ENCODE results near the gene MRTO4. TPM values are rescaled to one million over a fixed set of nuclear protein-coding genes. Genes with fewer than 3 reads are reported as not detected.
"Not testable (repeated sequence)": the region's sequence is repeated elsewhere in the genome, so short reads cannot be mapped to it uniquely, and the experiment has no call there.

MRTO4 gene
- total RNA-seq, result 10 to 100 TPM; 11.8 to 21.3 TPM
- long read RNA-seq, transcript MRTO4-201 (8 exons, 2,315 nt), result major isoform, 7 of 9 reads
- long read RNA-seq, partial matches to known transcripts, result 1 of 9 reads
- long read RNA-seq, other reads (novel, unspliced or antisense), result 1 of 9 reads

DNA sequence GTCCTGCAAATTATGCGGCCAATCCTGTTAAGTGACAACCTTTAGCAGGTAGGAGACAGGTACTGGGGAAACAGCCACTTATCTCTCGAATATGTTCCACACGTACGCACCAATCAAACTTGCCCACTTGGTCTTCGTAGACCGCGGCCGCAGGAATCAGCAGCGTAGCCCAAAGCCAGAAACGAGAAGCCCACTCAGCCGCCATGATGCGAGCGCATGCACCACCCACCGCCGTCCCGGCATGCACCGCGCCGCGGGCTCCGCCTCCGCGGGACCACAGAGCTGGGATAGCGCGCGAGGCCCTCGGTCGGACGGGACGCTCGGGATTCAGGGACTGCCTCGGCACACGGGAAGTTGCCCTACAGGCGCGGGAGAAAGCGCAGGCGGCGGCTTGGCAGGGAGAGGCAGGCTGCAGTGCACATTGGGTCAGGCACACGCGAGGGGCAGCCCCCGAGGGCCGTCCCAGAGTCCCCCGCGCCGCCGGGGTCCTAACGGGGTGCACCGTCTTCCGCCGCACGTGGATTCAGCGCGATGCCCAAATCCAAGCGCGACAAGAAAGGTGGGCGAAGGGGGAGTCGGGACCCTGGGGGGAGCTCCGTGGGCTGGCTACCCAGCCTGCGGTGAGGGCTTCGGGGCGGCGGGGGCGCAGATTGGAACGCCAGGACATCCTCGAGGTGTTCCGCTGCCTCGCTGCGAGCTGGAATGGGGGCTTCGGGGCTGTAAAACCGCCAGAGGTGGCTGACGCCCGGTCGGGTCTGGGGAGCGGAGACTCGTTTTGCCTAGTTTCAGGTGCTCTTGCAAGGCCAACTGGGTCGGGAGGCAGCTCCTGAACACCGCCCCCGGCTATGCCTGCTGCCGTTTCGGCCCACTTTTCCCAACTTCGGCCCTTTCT is at the start of gene MRTO4, which contains the start of gene EMC1:
TSS of gene MRTO4 (plus strand) at position 501 of the 892 bp plus-strand sequence. CDS start at position 532, 31 bp downstream.
TSS of gene EMC1 (minus strand) at position 220 of the 892 bp plus-strand sequence. CDS start at position 205, 15 bp downstream.
- intact Hi-C loops (cut with DNase I), result loop anchor here in 1 of 2 donors (10.0 kb wide), 1 partner anchor 403 kb away; no protein-coding TSS in a partner anchor
- DNase-seq, result peak; percentile 91
- ATAC-seq, result peak; percentile 97 to 98

- intact Hi-C loops (cut with DNase I), result no loop called here
These were observed 49.2 kb upstream of the MRTO4 start for GRCh38 chr1:19202396-19202795.

GRCh38 chr1:19203440-19203839 is 48.2 kb upstream of the MRTO4 start:
- ATAC-seq (peak in 1 of 2 donors; percentile 88), DNase-seq (no peak)
- intact Hi-C loops (cut with DNase I), result no loop called here

More at GRCh38 chr1:19202396-19202795, 49.2 kb upstream of the MRTO4 start:
- no peak for DNase-seq
- no peak for ATAC-seq

DNA sequence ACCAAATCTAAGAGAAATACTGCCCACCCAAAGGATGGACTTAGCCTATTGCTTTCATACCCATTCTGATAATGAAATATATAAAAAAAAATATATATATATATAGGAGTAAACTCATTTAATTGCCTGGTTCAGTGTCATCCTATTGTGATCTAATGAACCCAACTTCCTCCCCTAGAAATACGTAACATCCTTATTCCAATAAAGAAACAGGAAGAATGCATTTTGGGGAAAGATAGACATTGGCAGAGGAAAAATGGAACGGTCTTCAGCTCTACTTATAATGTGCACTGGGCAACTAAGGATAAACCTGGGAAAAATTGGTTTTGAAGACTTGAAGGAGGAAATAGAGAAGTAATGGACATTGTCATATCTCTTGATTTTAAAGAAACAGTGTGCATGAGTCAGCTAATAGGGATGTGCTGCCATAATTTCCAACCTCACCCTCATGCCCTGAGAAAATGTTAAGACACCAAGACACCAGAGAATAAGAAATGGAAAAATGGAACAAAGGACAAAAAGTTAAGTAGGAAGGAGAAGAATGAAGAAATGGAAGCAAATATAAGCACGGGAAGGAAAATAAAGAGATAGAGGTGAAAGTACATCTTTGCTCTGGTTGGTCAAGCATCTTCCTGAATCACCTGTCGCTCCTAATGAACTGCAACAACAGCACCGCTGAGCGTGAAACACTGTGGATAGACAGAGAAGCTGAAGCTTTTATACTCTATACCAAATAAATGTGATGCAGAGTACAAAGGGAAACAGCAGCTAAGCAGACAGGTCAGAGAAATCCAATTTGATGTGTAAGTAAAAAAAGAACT is 46.9 kb upstream of the MRTO4 start:
- no peak for DNase-seq
- intact Hi-C loops (cut with DNase I), result no loop called here
- ATAC-seq, result no peak

DNA sequence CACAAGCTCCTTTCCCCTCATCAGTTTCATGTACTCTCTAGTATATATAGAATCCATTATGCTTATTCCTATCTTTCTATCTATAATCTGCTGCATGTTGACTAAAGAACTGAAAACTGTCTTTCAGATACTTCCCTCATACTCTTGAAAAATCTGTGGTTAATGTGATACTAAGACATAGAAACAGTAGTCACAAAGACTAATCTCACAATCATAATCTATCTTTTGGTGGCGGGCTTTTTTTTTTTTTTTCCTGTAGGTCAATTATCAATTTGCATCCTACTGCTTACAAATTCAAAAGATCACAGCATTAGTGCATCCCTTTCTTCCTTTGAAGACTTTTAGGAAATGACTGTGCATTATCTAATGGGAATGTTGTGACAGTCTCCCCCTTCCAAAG is 46.2 kb upstream of the MRTO4 start:
- ATAC-seq (no peak), DNase-seq (no peak)
- intact Hi-C loops (cut with DNase I), result no loop called here

- no peak for DNase-seq
- intact Hi-C loops (cut with DNase I), result no loop called here
- no peak for ATAC-seq
These were observed 45.8 kb upstream of the MRTO4 start for GRCh38 chr1:19205845-19206244.

DNA sequence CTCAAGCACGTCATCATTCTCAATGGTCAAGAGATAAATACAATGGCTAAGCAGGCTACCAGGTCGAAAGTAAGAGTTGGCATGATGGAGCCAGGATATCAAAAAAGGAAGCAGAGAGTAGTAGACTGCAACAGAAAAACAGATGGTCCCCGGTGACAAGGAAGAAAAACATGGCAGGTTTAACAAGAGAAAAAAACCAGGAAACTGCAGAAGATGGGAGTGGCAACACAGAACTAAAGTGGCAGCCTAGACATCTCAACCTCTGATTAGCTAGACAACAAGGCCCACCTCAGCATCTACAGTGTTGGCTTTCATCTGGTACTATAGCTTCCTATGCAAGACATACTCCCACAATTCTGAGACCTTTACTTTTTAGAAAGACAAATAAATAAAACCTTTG is 44.7 kb upstream of the MRTO4 start:
- DNase-seq (no peak), ATAC-seq (no peak)
- intact Hi-C loops (cut with DNase I), result no loop called here

- intact Hi-C loops (cut with DNase I), result no loop called here
- ATAC-seq (no peak), DNase-seq (no peak)
These were observed 42.7 kb upstream of the MRTO4 start for GRCh38 chr1:19208710-19209438.

GRCh38 chr1:19209439-19209989 is 42.1 kb upstream of the MRTO4 start:
- peak; percentile 47 to 60 for ATAC-seq
- intact Hi-C loops (cut with DNase I), result no loop called here
- peak; percentile 46 for DNase-seq

DNA sequence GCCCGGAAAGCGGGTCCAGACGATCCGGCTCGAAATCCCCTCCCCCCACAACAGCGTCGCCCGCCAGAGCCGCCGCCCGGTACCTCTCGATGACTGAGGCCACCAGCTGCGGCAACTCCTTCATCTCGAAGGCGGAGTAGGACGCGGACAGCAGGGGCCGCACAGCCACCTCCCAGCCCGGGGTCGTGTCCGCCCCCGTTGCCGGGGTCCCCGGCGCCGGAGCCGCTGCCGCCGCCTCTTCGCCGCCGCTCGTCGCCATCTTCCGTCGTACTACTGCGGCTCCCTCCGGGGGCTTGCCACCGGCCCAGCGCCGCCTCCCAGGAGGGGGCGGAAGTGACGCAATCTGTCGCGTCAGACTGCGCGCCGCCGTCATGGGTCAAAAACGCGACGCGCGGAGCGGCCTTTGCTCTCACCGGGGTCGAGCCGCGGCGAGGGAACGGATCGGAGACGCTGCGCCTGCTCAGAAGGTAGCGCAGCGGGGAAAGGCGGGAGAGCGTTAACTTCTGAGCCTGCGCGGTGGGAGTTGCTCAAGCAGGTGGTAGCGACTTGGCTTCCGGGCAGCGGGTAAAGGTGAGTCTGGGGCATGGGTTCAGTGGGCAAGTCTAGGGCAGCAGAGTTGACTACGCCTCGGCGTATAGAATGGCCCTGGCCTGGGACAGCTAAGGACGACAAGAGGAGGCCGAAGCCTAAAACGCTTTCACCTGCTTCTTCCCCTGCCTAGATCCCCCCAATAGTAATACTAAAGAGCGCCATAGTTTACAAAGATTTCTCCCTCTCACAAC is 41.4 kb upstream of the MRTO4 start, which contains the start of gene UBR4:
TSS of gene UBR4 (minus strand) at position 277 of the 782 bp plus-strand sequence. CDS start at position 259, 18 bp downstream.
- ATAC-seq, result peak; percentile 98 to 99
- intact Hi-C loops (cut with DNase I), result no loop called here
- DNase-seq, result peak; percentile 96

GRCh38 chr1:19210772-19211549 is 40.6 kb upstream of the MRTO4 start:
- intact Hi-C loops (cut with DNase I), result no loop called here
- ATAC-seq, result no peak
- no peak for DNase-seq

- no peak for DNase-seq
- no peak for ATAC-seq
- intact Hi-C loops (cut with DNase I), result no loop called here
These were observed 39.4 kb upstream of the MRTO4 start for GRCh38 chr1:19212167-19212566.

DNA sequence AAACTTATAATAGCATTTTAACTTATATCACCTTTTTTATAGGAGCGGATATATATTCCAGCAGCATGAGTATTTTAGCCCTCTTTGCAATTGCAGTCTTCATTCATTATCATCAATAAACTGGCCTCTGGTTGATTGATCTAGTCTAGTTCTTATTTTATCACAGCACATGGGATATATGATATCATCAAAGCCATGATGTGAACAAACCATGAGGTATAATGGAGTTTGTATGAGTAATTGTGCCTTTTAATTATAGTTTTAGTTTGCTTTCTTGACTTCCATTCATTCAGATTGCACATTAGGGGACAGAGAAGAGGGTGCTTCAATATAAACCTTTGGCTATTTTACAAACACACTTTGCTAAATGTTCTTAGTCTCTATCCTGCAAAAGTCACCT is 38.0 kb upstream of the MRTO4 start:
- DNase-seq (no peak), ATAC-seq (no peak)
- intact Hi-C loops (cut with DNase I), result no loop called here

GRCh38 chr1:19216585-19216984 is 35.0 kb upstream of the MRTO4 start:
- intact Hi-C loops (cut with DNase I); DNase-seq; ATAC-seq: not testable (repeated sequence)

DNA sequence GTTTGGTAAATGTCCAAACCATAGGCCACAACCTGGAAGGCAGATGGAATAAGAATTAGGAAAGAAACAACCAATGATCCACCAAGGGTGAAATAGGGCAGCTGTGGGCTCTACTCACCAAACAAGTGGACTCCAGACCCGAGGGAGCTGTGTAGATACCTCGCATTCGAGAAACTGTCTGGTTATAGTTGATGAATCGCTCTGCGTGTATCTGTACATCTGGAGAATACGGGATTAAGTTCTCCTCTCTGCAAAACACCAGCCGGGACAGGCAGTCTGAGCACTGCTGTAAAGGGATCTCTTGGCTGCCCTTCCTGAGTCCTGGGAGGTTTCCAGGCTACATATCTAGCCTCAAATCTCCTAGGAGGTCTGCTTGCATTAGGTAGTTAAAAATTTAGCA is 32.2 kb upstream of the MRTO4 start:
- no peak for ATAC-seq
- DNase-seq, result no peak
- intact Hi-C loops (cut with DNase I), result no loop called here

DNA sequence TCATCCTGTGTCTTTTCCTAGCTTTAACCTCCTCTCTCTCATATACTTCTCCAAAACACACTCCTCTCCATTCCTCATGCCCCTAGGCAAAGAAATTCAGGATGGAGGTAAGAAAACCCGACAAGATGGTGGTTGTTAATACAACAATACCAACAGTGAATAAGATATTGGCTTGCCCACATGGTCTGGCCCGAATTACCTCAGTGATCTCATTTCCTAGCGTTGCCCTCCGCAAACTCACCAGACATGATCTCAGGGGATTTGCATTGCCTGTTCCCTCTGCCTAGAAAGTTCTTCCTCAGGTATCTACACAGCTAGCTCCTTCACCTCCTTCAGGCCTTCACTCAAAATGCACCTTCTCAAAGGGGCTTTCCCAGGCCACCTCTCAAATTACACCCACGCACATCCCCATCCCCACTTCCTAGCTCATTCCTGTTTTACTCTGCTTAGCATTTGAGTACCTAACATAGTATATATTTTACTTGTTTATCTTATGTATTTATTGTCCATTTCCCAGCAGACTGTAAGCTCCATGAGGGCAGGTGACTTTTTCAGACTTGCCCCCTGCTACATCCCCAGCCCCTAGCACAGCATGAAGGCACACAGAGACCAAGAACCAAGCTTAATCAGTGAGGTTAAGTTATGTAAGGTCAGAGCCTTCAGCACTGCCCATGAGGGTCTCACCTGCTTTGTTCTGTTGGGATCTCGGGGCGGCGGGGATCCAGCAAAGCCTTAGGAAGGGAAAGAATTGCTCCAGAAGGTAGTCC is 31.3 kb upstream of the MRTO4 start:
- no peak for ATAC-seq
- intact Hi-C loops (cut with DNase I), result no loop called here

More for the DNA sequence above, 31.3 kb upstream of the MRTO4 start:
- DNase-seq, result no peak
